DLD1 (cell line): ENCODE measurements around the gene BLNK.
"Not testable (repeated sequence)": the region's sequence is repeated elsewhere in the genome, so short reads cannot be mapped to it uniquely, and the experiment has no call there.

Source experiments
- in situ Hi-C: cut with HindIII; loops from 2 replicates; pipeline ENCODE4 v1.10.0; 2017; ENCODE audit warnings: low sequenced_read_pairs

Gene BLNK

DNA sequence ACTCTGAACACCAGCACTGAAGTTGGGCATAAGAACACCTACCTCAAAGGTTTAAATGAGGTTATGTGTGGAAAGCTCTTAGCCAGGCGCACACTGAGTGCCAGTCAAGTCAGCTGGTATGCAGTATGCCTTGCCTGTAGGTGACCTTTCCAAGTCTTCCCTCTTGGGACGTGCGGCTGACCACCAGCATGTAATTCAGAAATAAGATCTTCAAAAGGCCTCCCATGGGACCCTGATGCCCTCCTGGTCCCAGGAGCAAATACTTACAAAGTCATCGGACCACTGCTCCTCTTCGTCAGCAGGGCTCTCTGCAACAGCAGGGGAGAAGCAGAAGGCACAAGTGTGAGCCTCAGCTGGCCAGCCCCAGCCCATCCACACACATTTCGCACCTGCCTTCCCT, 40.8 kb downstream of the BLNK start:
- in situ Hi-C loops: no loop called here

GRCh38 chr10:96229568-96230030, 41.8 kb downstream of the BLNK start:
- in situ Hi-C loops: no loop called here

- in situ Hi-C loops: no loop called here
These were observed 42.9 kb downstream of the BLNK start for GRCh38 chr10:96228408-96228994.

DNA sequence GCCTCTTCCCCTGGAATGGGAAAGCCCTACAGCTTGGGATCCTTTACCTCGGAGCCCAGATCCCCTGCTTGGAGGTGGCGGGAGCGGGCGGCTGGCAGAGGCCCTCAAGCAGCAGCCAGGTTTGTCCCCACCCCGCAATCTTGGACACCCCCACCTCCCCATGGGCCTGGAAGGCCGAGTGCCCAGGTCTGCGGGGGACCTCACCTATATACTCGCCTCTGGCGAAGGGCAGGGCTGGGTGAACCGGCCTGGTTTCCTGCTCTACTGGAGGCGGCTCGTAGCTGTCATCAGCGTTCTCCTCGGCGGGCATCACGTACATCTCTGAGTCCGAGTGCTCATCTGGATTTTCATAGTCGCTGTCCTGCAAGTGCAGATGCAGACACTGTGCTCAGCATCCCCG, 44.2 kb downstream of the BLNK start:
- in situ Hi-C loops: no loop called here

DNA sequence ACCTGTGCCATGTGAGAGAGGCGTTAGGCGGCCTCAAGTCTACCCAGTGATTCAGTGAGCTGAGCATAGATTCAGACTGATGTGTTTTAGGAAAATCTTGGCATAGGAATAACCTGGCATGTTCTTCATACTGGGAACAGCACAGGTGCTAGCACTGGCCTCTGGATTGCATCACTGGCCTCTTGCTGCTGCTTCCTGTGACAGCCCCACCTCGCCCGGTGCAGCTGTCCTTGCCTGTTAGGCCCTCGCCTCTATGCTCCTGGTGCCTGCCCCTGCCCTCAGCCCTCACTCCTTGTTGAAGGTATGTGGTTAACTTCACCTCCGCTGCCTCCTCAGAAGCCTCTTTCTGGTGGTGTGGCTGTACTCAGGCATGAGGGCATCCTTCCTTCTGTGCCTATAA, 46.2 kb downstream of the BLNK start:
- in situ Hi-C loops: no loop called here

GRCh38 chr10:96222908-96223307, 48.5 kb downstream of the BLNK start:
- in situ Hi-C loops: no loop called here

- in situ Hi-C loops: no loop called here
These were observed 48.9 kb downstream of the BLNK start for GRCh38 chr10:96222441-96222840.

DNA sequence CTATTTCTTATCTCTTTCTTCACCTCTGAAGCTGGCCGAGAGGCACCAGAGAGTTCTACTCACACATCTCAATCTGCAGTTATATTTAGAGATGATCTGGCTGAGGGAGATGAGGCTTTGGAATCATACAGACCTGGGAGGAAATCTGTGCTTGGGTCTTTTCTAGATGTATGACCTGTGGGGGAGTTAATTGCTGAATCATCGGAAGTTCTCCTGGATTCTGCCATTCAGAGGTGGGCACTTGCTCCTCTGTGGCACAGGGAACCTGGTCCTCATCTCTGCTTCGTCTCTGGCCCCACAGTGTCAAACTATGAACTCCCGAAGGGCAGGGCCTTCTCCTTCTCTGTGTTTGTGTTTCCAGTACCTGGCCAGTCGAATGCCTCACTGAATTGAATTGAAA, 52.5 kb downstream of the BLNK start:
- in situ Hi-C loops: no loop called here

GRCh38 chr10:96217711-96218110, 53.7 kb downstream of the BLNK start:
- in situ Hi-C loops: no loop called here

GRCh38 chr10:96216775-96217174, 54.6 kb downstream of the BLNK start:
- in situ Hi-C loops: no loop called here

DNA sequence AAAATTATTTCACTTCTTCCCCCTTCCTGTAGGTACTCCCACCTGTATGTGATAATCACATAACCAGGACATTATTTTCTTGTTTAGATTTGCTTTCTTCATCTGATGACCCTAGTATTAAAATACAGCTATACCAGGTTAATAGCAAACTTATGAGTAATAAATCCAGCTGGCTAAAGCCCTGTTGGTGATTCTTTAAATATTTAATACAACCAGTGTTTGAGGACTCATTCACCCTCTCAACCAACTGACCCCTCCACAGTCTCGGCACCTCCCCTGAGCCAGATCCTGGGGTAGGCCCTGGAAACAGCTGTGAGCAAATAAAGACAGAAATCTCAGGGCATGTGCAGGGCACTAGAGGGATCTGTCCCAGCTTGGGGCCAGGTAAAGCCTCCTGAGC, 58.5 kb downstream of the BLNK start:
- in situ Hi-C loops: no loop called here

DNA sequence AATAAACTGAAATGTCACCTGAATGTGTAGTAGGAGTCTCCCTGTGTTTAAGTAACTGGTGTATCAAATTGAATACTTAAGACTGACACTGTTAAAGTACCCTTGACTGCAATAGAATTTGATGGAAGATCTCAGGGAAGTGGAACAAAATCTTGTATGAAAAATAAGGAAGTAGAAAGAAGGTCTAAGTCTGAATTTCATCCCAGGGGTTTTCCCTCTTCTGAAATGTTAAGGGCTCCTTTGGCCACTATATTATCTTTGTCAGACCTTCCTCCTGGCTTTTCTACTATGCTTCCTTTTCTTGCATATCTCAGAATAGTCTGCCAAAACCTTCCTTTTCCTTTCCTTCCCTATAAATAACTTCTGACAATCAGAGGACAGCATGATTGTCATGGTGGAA, 59.6 kb downstream of the BLNK start:
- in situ Hi-C loops: no loop called here

- in situ Hi-C loops: no loop called here
These were observed 62.4 kb downstream of the BLNK start for GRCh38 chr10:96208946-96209345.

DNA sequence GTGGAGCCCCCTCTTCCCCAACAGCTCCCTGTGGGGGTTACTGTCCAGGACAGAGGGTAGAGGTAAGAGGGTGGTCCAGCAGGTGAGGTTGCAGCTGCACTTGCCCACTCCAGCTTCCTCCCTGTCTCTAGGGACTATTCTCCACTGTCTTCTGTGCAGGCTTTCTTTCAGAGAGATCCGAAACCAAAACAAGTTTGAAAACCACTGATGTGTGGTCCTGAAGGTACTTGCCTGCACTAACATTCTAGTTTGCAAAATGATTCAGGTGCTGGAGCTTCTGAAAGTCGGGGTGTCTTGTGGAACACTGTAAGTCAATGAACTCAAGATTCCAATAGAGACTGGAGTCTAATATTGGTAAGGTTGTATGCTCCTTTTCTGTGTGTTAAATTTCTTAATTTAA, 63.1 kb downstream of the BLNK start:
- in situ Hi-C loops: no loop called here

DNA sequence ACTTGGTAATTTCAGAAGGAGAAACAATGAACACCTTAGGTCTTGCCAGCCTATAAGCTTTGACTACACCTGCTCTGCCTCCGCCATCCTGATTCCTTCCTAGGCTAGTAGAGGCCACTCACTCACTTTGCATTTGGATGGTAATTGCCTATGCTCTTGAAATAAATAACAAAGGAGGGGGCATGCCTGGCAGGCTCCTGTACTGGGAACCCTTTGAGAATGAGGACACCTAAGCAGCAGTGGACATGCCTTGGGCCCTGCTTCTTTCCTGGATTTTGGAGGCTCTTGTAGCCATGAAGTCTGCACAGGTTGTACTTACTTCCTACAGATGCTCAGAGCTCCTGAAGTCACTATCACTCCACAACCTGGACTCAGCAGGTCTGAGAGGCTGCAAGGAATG, 65.8 kb downstream of the BLNK start:
- in situ Hi-C loops: no loop called here

DNA sequence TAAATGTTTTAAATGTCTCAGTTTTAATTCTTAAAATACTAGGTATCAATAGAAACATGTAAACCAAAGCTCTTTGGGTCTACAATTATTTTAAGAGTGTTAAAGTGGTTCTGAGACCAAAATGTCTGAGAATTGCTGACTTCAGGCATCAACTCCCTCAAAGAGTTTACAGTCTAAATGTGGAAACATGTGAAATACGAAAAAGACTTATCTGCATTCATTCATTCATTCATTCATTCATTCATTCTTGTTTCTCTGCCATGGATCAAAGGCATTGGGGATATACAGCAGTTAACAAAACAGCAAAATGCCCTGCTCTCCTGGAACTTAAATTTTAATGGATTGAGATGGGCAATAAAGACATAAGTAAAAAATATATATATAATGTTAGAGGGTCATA, 69.8 kb downstream of the BLNK start:
- in situ Hi-C loops: no loop called here

- in situ Hi-C loops: not testable (repeated sequence)
These were observed 81.9 kb downstream of the BLNK start for GRCh38 chr10:96189505-96189904.

DNA sequence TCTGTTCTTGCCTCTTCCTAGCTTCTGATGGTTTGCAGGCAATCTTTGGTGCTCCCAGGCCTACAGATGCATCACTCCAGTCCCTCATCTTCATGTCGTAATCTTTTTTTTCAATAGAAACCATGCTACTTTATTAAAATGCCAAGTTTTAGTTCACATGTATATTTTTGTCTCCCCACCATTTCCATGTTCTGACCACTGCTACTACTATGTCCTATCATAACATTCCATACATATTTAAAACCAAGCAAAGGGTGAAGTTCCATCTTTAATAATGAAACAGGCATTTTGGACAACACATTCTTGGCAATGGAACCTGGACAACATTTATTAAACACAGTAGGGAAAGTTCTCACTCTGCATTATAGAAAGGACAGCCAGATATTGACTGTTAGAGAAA, 82.5 kb downstream of the BLNK start:
- in situ Hi-C loops: no loop called here

GRCh38 chr10:96188421-96188820, 82.9 kb downstream of the BLNK start:
- in situ Hi-C loops: no loop called here

GRCh38 chr10:96176985-96177384, 94.4 kb downstream of the BLNK start:
- in situ Hi-C loops: no loop called here

GRCh38 chr10:96172666-96173065, 98.7 kb downstream of the BLNK start:
- in situ Hi-C loops: no loop called here

DNA sequence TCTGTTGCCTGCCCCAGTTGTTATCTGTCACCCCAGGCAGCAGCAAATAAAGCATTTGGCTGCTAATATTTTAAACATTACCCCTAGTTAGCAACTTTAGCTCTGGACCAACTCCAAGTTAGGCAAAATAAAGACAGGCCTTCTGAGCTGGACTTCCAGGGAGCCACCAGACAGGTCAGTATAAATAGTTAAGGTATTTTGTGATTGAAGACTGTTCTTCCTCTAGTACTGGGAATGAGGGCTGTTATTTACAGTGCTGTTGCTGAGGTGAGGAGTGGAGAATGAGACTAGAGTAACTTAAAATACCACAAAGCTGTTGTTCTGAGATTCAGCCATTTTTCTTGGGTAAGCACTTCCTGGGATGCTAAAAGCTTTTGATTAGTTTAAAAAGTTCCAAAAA, 101.1 kb downstream of the BLNK start:
- in situ Hi-C loops: no loop called here

- in situ Hi-C loops: no loop called here
These were observed 102.8 kb downstream of the BLNK start for GRCh38 chr10:96168546-96168945.
